GM19023 (cell line): ENCODE data around the gene CCDC171.

ENCODE experiments used
- ATAC-seq: cut with Tn5 transposase; IDR thresholded peaks from one replicate; pipeline ENCODE4 v1.9.1; 2021; ENCODE audit warnings: mild to moderate bottlenecking, moderate library complexity; ENCODE audit not compliant: unreplicated experiment

CCDC171 gene

DNA sequence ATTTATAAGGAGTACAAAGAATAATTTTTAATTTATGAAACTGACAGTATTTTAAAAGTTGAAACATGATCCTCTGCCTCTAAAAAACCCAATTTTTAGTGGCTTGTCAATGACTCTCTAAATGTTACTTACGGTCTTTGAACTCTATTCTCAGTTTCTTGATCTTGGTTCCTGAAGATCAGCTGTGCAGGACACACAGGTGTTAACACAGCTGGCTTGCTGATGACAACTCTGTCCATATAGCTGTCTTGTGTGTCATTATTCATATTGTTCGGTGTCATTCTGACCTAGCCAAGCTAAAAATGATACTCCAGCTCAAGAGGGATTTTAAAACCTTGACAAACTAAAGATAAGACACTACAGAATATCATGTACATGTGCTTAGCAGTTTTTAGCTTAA, 314.5 kb downstream of the CCDC171 start:
- ATAC-seq = no peak

DNA sequence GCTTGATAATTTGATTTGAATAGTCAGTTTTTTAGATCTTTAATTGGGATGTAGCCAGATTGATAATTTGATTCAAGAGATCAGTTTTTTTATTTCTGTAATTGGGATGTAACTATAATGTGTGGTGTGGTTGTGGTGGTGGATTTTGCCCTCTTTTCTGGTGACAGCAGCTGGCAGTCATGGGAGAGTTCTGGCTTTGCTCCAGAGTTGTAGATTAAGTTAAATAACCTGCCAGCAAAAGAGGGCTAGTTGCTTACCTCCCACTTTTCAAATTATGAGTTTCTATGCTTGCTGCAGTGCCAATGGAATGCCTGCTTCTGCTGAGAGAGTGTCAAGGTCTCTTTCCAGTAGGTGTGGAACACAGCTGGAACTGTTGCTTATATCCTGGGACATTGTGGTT, 315.1 kb downstream of the CCDC171 start:
- no peak for ATAC-seq

GRCh38 chr9:15873573-15874177, 320.8 kb downstream of the CCDC171 start:
- ATAC-seq = no peak

DNA sequence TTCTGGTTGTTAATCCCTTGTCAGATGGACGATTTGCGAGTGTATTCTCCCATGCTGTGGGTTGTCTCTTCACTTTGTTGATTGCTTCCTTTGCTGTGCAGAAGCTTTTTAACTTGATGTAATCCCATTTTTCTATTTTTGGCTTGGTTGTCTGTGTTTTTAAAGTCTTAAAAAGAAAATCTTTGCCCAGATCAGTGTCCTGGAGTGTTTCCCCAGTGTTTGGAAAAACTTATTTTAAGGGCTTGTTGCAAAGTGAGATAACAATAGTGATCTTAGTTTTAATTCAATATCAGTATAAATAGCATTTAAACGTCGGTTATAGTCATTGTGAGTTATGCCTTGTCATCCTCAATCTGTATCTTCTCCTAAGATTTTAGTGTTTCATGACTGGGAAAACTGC, 329.5 kb downstream of the CCDC171 start:
- ATAC-seq = no peak

DNA sequence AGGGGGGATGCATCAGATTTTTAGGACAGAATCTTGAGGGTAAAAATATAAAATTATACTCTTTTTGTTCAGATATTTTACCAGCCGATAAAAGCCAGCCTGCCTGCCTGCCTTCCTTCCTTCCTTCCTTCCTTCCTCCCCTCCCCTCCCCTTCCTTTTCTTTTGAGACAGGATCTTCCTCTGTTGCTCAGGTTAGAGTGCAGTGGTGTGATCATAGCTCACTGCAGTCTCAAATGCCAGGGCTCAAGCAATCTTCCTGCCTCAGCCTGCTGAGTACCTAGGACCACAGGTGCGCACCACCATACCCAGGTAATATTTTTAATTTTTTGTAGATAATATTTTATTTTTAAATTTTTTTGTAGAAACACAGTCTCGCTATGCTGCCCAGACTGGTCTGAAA, 330.0 kb downstream of the CCDC171 start:
- ATAC-seq = no peak

DNA sequence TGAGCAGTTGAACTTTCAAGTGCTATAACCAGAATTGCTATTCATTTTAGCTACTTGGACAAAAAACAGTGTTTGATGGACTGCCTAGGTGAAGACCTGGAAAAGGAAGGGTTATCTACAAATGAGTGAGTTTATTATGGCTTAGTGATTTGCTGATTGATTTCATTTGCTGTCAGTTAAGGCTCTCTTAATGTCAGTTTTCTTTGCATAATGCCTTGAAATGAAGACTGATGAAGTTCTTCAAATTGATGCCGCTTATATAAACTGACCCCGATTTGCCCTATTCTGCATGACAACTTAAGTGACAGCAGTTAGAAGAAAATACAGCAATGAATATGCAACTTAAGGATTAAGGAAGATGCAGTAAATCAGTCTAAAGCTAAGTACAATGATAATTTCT, 332.6 kb downstream of the CCDC171 start:
- no peak for ATAC-seq

- ATAC-seq = no peak
These were observed 336.7 kb downstream of the CCDC171 start for GRCh38 chr9:15889555-15889954.

DNA sequence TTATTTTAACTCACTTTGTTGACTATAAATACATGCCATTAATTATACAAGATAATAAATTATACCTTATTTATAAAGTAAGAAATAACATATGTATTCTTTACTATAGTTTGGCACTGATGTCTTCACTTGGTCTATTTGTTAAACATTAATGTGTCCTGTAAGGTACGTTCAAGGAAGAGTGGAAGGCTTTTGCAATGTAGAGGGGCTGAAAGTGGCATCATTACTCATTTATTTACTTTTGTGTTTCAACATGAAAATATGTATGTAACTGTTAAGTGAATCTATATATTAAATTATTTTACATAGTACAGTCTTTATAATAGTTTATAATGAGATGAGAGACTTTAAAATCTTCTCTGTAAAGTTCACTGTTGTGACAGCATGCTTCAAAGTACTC, 348.7 kb downstream of the CCDC171 start:
- ATAC-seq = no peak

- ATAC-seq = no peak
These were observed 356.5 kb downstream of the CCDC171 start for GRCh38 chr9:15909297-15909696.

- no peak for ATAC-seq
These were observed 362.9 kb downstream of the CCDC171 start for GRCh38 chr9:15915711-15916110.

GRCh38 chr9:15927161-15927560, 374.3 kb downstream of the CCDC171 start:
- ATAC-seq = no peak

GRCh38 chr9:15935661-15936305, 382.9 kb downstream of the CCDC171 start:
- ATAC-seq = no peak

DNA sequence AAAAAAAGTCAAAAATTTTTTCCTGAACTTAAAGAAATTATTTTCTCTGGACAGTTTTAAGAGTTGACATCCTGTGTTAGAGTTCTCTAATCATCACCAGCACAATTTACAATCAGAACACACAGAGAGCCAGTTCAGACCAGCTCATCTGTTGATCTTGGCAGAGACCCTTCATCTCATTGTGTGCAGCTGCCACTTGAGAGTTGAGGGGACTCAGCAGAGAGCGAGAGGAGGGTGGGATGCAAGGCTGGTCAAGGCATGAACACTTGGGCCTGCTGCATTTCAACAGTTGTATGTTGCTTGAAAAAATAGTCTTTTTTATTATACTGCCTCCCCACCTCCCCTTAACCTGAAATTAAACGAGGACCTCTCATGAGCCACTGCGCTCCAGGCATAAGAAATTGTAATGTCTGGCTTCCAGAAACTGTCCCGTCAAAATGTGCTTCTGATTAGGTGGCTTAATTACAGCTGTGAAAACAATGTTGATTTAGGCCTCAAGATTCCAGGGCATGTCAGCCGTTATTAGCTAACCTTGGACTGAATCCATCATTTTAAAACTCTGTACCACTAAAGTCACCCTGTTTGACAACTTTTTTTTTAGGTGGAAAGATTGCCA, 383.6 kb downstream of the CCDC171 start:
- no peak for ATAC-seq

GRCh38 chr9:15942831-15943424, 390.1 kb downstream of the CCDC171 start:
- no peak for ATAC-seq

GRCh38 chr9:15944341-15944740, 391.5 kb downstream of the CCDC171 start:
- ATAC-seq = no peak

DNA sequence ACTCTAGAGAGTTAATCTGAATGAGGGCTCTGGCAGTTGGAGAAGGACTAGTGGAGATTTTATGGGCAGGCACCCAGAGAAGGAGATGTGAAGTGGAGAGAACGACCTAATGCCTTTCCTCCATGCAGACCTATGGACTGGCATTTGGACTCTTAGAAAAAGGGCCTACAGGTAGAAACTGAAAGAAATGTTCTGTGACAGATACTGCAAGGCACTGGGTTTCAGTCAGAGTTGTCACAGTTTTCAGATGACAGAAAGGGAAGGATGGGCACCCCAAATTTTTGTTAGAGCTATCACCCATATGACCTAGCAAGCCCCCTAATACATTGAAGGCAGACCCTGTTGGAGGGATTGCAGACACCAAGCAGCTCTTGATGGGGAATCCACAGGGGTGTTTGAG, 406.8 kb downstream of the CCDC171 start:
- ATAC-seq = no peak

DNA sequence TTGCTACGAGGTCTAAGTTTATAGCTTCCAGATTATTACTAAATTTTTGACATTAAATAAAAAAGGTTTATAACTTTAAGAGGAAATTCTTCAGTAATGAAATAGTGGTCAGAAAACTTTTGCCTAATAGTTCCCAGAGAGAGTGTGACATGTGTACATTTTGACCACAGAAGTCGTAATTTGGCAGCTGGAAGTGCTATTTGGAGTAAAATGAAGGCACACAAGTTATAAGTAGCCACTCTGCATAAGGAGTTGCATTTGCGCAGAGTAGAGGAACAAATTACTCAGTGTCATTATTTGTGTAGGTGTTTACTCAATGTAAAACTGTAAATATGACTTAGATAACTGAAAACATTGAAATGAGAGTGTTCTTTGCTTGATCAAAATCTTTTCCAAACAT, 408.4 kb downstream of the CCDC171 start:
- ATAC-seq = no peak

GRCh38 chr9:15965246-15965745, 412.5 kb downstream of the CCDC171 start:
- no peak for ATAC-seq

DNA sequence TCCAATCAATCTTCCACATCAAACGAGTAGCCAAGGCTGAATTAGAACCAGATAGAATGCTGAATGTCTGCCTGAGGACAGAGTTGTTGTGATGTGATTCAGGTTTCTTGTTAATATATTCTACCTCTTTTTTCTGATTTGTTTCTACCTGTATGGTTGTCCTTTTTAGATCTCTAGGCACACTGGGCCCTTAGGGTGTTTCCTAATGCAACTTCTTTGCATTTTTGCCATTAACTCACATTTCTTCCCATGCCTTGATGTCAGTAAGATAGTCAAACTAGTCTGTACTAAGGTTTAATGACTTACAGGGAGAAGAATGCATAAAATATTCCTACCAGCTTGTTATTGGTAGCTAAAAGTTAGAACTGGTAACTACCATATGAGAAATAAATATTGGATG, 413.6 kb downstream of the CCDC171 start:
- no peak for ATAC-seq

DNA sequence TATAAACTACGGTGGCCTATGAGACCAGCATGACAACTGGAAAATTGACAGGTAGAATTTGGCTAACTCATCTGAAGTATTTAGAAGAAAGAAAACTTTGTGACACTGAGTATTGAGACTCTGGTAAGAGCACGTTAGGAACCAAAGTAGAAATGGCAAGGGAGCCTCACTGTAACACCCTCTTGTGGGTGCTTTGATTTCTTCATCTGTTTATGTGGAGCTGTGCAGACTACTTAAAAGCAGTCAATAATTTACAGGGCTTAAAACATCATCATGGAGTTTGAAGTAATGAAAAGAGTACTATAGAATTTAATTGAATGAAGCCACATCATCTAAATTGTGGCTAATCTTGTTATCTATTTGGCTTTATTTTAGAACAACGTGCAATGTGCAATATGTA, 414.2 kb downstream of the CCDC171 start:
- ATAC-seq = no peak

DNA sequence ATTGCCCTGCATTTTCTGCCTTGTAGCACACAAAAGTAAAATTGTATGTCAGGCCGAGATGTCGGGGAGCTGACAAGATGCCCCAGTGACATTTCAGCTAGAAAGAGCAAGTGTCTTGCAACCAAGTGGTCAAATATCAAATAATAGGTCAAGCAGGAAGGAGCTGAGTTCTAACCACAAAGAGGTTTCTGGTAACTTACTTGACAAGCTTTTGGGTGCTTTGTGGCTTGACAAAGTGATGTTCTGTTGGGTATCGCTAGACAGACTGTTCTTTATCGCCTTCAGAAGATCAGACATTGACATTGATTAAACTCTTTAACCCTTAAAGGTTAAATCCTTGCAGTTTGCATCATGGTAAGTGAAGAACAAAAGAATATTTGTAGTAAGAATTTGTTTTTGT, 419.9 kb downstream of the CCDC171 start:
- ATAC-seq = no peak
